HCT116 (cell line): ENCODE results near the gene DCHS1. TPM values are rescaled to one million over a fixed set of nuclear protein-coding genes. Genes with fewer than 3 reads are reported as not detected.

Experiments used
- ATAC-seq: fragments of 200-7000 bp; cut with Tn5 transposase; 2 replicates; pipeline ENCODE4 v1.9.1; 2020; ENCODE audit warnings: mild to moderate bottlenecking, moderate library complexity
- BruUV-seq: library from RNA; stranded (reverse); fragments of 400-500 nt; replicated peaks from 2 replicates; lab custom pipeline; 2021; lab: Mats Ljungman, UMichigan
- CTCF ChIA-PET: fragments of 300-600 bp; sonication (Branson Sonifier 250); formaldehyde crosslinking; loops from one replicate; lab custom pipeline; 2021; ENCODE audit warnings: antibody characterized with exemption; lab: Charles Lee
- POLR2A ChIA-PET: fragments of 300-600, 350-600 bp; sonication (Branson Sonifier 250); formaldehyde crosslinking; loops from one replicate; lab custom pipeline; 2021; ENCODE audit warnings: antibody characterized with exemption; lab: Charles Lee
- RAD21 ChIA-PET, 2 experiments: fragments of 300-600 bp; sonication (Branson Sonifier 250); formaldehyde crosslinking; loops; one replicate each; lab custom pipeline; 2023; ENCODE audit warnings: low total read pairs in 2 of 2; ENCODE audit not compliant: uncharacterized antibody in 2 of 2, unreplicated experiment in 2 of 2, low non-redundant PET in 1 of 2; lab: Charles Lee
- DNase-seq: peaks from one replicate; pipeline ENCODE4 v3.0.0-alpha.2; 2010; ENCODE audit warnings: low read depth, low spot score
- H2AFZ ChIP-seq: fragments of 200-600 bp; shearing (Covaris generic), sonication (generic); 2 replicates; pipeline ENCODE4 v1.6.1; 2017; ENCODE audit warnings: low read depth, mixed run types, mixed read lengths, antibody characterized with exemption, low read length; ENCODE audit not compliant: poor library complexity, severe bottlenecking
- H3K27ac ChIP-seq: 2 replicates; pipeline ENCODE4 v1.5.1; 2012; ENCODE audit warnings: low read depth, low read length
- H3K27me3 ChIP-seq: fragments of 200-600 bp; sonication (generic); 2 replicates; pipeline ENCODE4 v1.6.1; 2016; ENCODE audit warnings: mixed run types, low read length, mixed read lengths; ENCODE audit not compliant: insufficient read depth
- H3K36me3 ChIP-seq, 2 experiments: fragments of 200-500 bp in 1 of 2; fragments of 200-600 bp in 1 of 2; sonication (Bioruptor generic) in 1 of 2; sonication (generic) in 1 of 2; 2 replicates each; pipeline versions ENCODE4 v1.5.1 to v1.6.1; 2014 to 2016; ENCODE audit warnings: low read length in 2 of 2, inconsistent platforms in 1 of 2, mixed read lengths in 1 of 2, mixed run types in 1 of 2; ENCODE audit not compliant: insufficient read depth in 2 of 2, control insufficient read depth in 1 of 2
- H3K4me1 ChIP-seq, 2 experiments: fragments of 200-600 bp in 1 of 2; sonication (generic) in 1 of 2; 2 replicates each; pipeline versions ENCODE4 v1.5.1 to v1.6.1; 2012 to 2017; ENCODE audit warnings: low read length in 2 of 2, inconsistent platforms in 1 of 2, mild to moderate bottlenecking in 1 of 2, mixed read lengths in 1 of 2, mixed run types in 1 of 2, moderate library complexity in 1 of 2; ENCODE audit not compliant: insufficient read depth in 2 of 2, control insufficient read depth in 1 of 2
- H3K4me2 ChIP-seq: fragments of 200-600 bp; sonication (generic); 2 replicates; pipeline ENCODE4 v1.6.1; 2017; ENCODE audit warnings: mixed run types, low read length, mixed read lengths
- H3K4me3 ChIP-seq, 2 experiments: fragments of 200-600 bp in 1 of 2; sonication (generic) in 1 of 2; replicated peaks in 1 of 2; 2 replicates each; pipeline ENCODE4 v1.5.1; 2011 to 2016; ENCODE audit warnings: low read length in 2 of 2, control low read depth in 1 of 2, low read depth in 1 of 2, mild to moderate bottlenecking in 1 of 2, mixed read lengths in 1 of 2, mixed run types in 1 of 2
- H3K79me2 ChIP-seq: fragments of 200-600 bp; sonication (generic); 2 replicates; pipeline ENCODE4 v1.6.1; 2017; ENCODE audit warnings: mild to moderate bottlenecking, mixed run types, low read length, moderate library complexity, mixed read lengths; ENCODE audit not compliant: insufficient read depth
- H3K9ac ChIP-seq: fragments of 200-600 bp; sonication (generic); 2 replicates; pipeline ENCODE4 v1.6.1; 2016; ENCODE audit warnings: low read length, mixed read lengths
- H3K9me2 ChIP-seq: fragments of 200-600 bp; sonication (generic), shearing (Covaris generic); 2 replicates; pipeline ENCODE4 v1.6.1; 2017; ENCODE audit warnings: mixed run types, mild to moderate bottlenecking, moderate library complexity; ENCODE audit not compliant: insufficient read depth
- H3K9me3 ChIP-seq, 2 experiments: fragments of 200-500 bp in 1 of 2; fragments of 200-600 bp in 1 of 2; sonication (Bioruptor generic) in 1 of 2; sonication (generic) in 1 of 2; 2 replicates each; pipeline ENCODE4 v1.6.1; 2014 to 2017; ENCODE audit warnings: low read length in 2 of 2, mixed read lengths in 2 of 2, inconsistent platforms in 1 of 2, low read depth in 1 of 2, mild to moderate bottlenecking in 1 of 2, mixed run types in 1 of 2, moderate library complexity in 1 of 2; ENCODE audit not compliant: control insufficient read depth in 1 of 2, insufficient read depth in 1 of 2
- H4K20me1 ChIP-seq: fragments of 200-600 bp; sonication (generic), shearing (Covaris generic); 2 replicates; pipeline ENCODE4 v1.6.1; 2017; ENCODE audit warnings: mixed run types, mild to moderate bottlenecking, moderate library complexity; ENCODE audit not compliant: insufficient read depth
- CBX3 ChIP-seq: IDR thresholded peaks from 2 replicates; pipeline ENCODE4 v1.6.1; 2012; ENCODE audit warnings: low read depth
- ELF1 ChIP-seq: IDR thresholded peaks from 2 replicates; pipeline ENCODE4 v1.6.1; 2012; ENCODE audit warnings: low read depth, borderline replicate concordance
- EZH2 ChIP-seq: fragments of 200-600 bp; sonication (generic); IDR thresholded peaks from 2 replicates; pipeline ENCODE4 v1.6.1; 2017; ENCODE audit warnings: antibody characterized with exemption, mixed run types
- FOSL1 ChIP-seq: IDR thresholded peaks from 2 replicates; pipeline ENCODE4 v1.6.1; 2012; ENCODE audit warnings: low read depth
- POLR2A ChIP-seq: IDR thresholded peaks from 2 replicates; pipeline ENCODE4 v1.7.0; 2011; ENCODE audit warnings: borderline replicate concordance; ENCODE audit not compliant: insufficient read depth, insufficient read length; ENCODE audit errors: extremely low read depth
- POLR2AphosphoS5 ChIP-seq: IDR thresholded peaks from 2 replicates; pipeline ENCODE4 v1.6.1; 2011; ENCODE audit warnings: mild to moderate bottlenecking, low read depth, low read length, moderate library complexity
- RAD21 ChIP-seq: IDR thresholded peaks from 2 replicates; pipeline ENCODE4 v1.6.1; 2012; ENCODE audit warnings: low read depth, mild to moderate bottlenecking
- ZNF274 ChIP-seq: fragments of 200-500 bp; sonication (Bioruptor generic); IDR thresholded peaks from 2 replicates; pipeline ENCODE4 v1.6.1; 2014; ENCODE audit warnings: mild to moderate bottlenecking, low read depth, low read length, inconsistent platforms
- intact Hi-C: fragments of 100-400 bp; cut with micrococcal nuclease; formaldehyde crosslinking; loops from 2 replicates; pipeline ENCODE4 v1.10.0; 2022
- total RNA-seq: library from RNA; stranded (reverse); gene quantifications from one replicate; pipeline ENCODE4 v1.2.1, GENCODE V29; 2021; ENCODE audit not compliant: unreplicated experiment
- TF ChIP-seq, protein P1 (sequence below): IDR thresholded peaks from 2 replicates; pipeline ENCODE4 v1.6.1; 2011; ENCODE audit warnings: mild to moderate bottlenecking, low read length, moderate library complexity; ENCODE audit not compliant: insufficient replicate concordance; ENCODE audit errors: extremely low read depth

The DCHS1 gene
- total RNA-seq, 1 experiment from 2014 or later: 0.30 TPM

DNA sequence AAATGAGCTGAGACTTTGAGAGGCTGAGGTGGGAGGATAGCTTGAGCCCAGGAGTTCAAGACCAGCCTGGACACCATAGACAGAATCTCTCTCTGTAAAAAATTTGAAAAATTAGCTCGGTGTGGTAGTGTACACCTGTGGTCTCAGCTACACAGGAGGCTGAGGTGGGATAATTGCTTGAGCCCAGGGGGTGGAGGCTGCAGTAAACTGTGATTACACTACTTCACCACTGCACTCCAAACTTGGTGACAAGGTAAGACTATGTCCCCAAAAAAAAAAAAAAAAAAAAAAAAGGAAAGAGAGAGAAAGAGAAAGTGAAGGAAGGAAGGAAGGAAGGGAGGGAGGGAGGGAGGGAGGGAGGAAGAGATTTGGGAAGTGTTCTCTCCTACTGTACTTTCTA is 77.5 kb downstream of the DCHS1 start:
- Histone ChIP-seq H3K27ac (no peak overlapping the region), H3K9me3 (no peaks in the 10 kb centered on the region), H3K9me2 (no peaks in the 10 kb centered on the region), H4K20me1 (no peaks in the 10 kb centered on the region), H3K79me2 (peaks cover 5% of the 10 kb centered on the region; the same call in 1 of the 2 replicates), H3K4me2 (no peak overlapping the region), H3K4me3 (no peak overlapping the region), H3K9ac (no peak overlapping the region), H3K27me3 (no peaks in the 10 kb centered on the region), H3K4me1 (no peaks in the 10 kb centered on the region), H3K36me3 (no peaks in the 10 kb centered on the region), H2AFZ (no peak overlapping the region)
- intact Hi-C loops: no loop called here
- POLR2A ChIA-PET: interaction anchor here (0.6 kb wide), 1 partner anchor 317 kb away, joined by 3 read pairs; no protein-coding TSS in a partner anchor
- CTCF ChIA-PET: no interaction called here
- DNase-seq: no peak
- RAD21 ChIA-PET: no interaction called here
- ATAC-seq: peak; percentile 66; the same call in 1 of the 2 replicates
- TF ChIP-seq POLR2AphosphoS5: no peak
- no peak for TF ChIP-seq ZNF274
- no peak for TF ChIP-seq FOSL1
- TF ChIP-seq EZH2: no peak
- no peak for TF ChIP-seq RAD21
- no peak for TF ChIP-seq ELF1
- TF ChIP-seq, protein P1, sequence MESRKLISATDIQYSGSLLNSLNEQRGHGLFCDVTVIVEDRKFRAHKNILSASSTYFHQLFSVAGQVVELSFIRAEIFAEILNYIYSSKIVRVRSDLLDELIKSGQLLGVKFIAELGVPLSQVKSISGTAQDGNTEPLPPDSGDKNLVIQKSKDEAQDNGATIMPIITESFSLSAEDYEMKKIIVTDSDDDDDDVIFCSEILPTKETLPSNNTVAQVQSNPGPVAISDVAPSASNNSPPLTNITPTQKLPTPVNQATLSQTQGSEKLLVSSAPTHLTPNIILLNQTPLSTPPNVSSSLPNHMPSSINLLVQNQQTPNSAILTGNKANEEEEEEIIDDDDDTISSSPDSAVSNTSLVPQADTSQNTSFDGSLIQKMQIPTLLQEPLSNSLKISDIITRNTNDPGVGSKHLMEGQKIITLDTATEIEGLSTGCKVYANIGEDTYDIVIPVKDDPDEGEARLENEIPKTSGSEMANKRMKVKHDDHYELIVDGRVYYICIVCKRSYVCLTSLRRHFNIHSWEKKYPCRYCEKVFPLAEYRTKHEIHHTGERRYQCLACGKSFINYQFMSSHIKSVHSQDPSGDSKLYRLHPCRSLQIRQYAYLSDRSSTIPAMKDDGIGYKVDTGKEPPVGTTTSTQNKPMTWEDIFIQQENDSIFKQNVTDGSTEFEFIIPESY: no peak
- TF ChIP-seq POLR2A: no peak
- no peak for TF ChIP-seq CBX3
- no TSS peak for BruUV-seq
